ENCODE data around the gene SPEM3.

- no peak for TF ChIP-seq POLR2AphosphoS5 (IDR thresholded peaks at IDR 0.05; ENCODE audit: low read depth, low read length)
- no peak for TF ChIP-seq NKX3-1 (CRISPR knock-in tag; IDR thresholded peaks at IDR 0.05)
- no peak for TF ChIP-seq MAFF (IDR thresholded peaks at IDR 0.05; ENCODE audit: low read depth, low read length)
- TF ChIP-seq NPAS2 (CRISPR knock-in tag; IDR thresholded peaks at IDR 0.05; ENCODE audit: borderline replicate concordance) = no peak
- TF ChIP-seq PREB (CRISPR knock-in tag; IDR thresholded peaks at IDR 0.05) = no peak
- TF ChIP-seq ZNF777 (CRISPR knock-in tag; IDR thresholded peaks at IDR 0.05) = no peak
- TF ChIP-seq NFYC (CRISPR knock-in tag; IDR thresholded peaks at IDR 0.05) = no peak
- TF ChIP-seq HDAC1 (CRISPR knock-in tag; IDR thresholded peaks at IDR 0.05) = no peak
- no peak for TF ChIP-seq ZNF7 (CRISPR knock-in tag; IDR thresholded peaks at IDR 0.05)
- no peak for TF ChIP-seq MYNN (CRISPR knock-in tag; IDR thresholded peaks at IDR 0.05; ENCODE audit: low read depth)
- no peak for TF ChIP-seq RFXANK (CRISPR knock-in tag; IDR thresholded peaks at IDR 0.05)
- TF ChIP-seq CHCHD3 (CRISPR knock-in tag; IDR thresholded peaks at IDR 0.05) = no peak
- TF ChIP-seq LBX2 (CRISPR knock-in tag; IDR thresholded peaks at IDR 0.05; ENCODE audit: borderline replicate concordance) = no peak
- no peak for TF ChIP-seq ZNF30 (CRISPR knock-in tag; IDR thresholded peaks at IDR 0.05)
Measured at GRCh38 chr17:7426203-7426863, 2.3 kb upstream of the SPEM3 start.

Data from HepG2 (cell line).